GM12892 (cell line): Measurements from ENCODE around the gene PACC1.
A peak's percentile ranks its signal among the peaks of the same experiment; 100 is the strongest.

Experiments used
- DNase-seq: peaks from one replicate; pipeline ENCODE4 v3.0.0; 2011; ENCODE audit not compliant: insufficient read length
- FAIRE-seq: peaks from 2 replicates; lab custom pipeline; 2011; peaks lifted over from hg19 to GRCh38; lab: Jason Lieb, UNC
- POLR2A ChIP-seq: IDR thresholded peaks from 2 replicates; pipeline ENCODE4 v1.6.1; 2011; ENCODE audit warnings: low read depth, low read length, control low read depth
- POLR2AphosphoS5 ChIP-seq: IDR thresholded peaks from 2 replicates; pipeline ENCODE4 v1.6.1; 2011; ENCODE audit warnings: low read depth, low read length, control low read depth
- TAF1 ChIP-seq: IDR thresholded peaks from 2 replicates; pipeline ENCODE4 v1.6.1; 2011; ENCODE audit warnings: low read depth, mild to moderate bottlenecking, control low read depth, low read length, borderline replicate concordance

PACC1 gene

GRCh38 chr1:212433577-212434462, 19.1 kb upstream of the PACC1 start:
- DNase-seq (no peak), FAIRE-seq (no peak)
- no peak for TF ChIP-seq TAF1
- TF ChIP-seq POLR2AphosphoS5 = no peak
- TF ChIP-seq POLR2A = no peak

- TF ChIP-seq POLR2AphosphoS5 (no peak), POLR2A (peak; percentile 76), TAF1 (peak; percentile 31; the same call in 1 of the 2 replicates)
- FAIRE-seq (peak; percentile 83), DNase-seq (peak; percentile 96)
Observed at GRCh38 chr1:212432661-212433576, 18.2 kb upstream of the PACC1 start, which contains the start of gene NENF. Gene NENF, plus strand, starts transcription at chr1:212432920. Its CDS starts 24 bp downstream, at chr1:212432944.

- FAIRE-seq (no peak), DNase-seq (no peak)
- TF ChIP-seq TAF1 = no peak
- TF ChIP-seq POLR2A = no peak
- no peak for TF ChIP-seq POLR2AphosphoS5
Observed at GRCh38 chr1:212432272-212432660, 17.6 kb upstream of the PACC1 start.

- TF ChIP-seq POLR2A = no peak
- TF ChIP-seq TAF1 = no peak
- no peak for TF ChIP-seq POLR2AphosphoS5
- DNase-seq (no peak), FAIRE-seq (no peak)
Observed at GRCh38 chr1:212431644-212432043, 17.0 kb upstream of the PACC1 start.

GRCh38 chr1:212430955-212431394, 16.3 kb upstream of the PACC1 start:
- no peak for FAIRE-seq

GRCh38 chr1:212430416-212430815, 15.7 kb upstream of the PACC1 start:
- no peak for FAIRE-seq
- TF ChIP-seq TAF1 (no peak), POLR2AphosphoS5 (no peak), POLR2A (no peak)

More at GRCh38 chr1:212430955-212431394, 16.3 kb upstream of the PACC1 start:
- DNase-seq = no peak
- TF ChIP-seq POLR2A (no peak), POLR2AphosphoS5 (no peak), TAF1 (no peak)

GRCh38 chr1:212428496-212428895, 13.8 kb upstream of the PACC1 start:
- FAIRE-seq (no peak), DNase-seq (no peak)
- TF ChIP-seq POLR2AphosphoS5 = no peak
- TF ChIP-seq POLR2A = no peak
- TF ChIP-seq TAF1 = no peak

More at GRCh38 chr1:212430416-212430815, 15.7 kb upstream of the PACC1 start:
- DNase-seq = no peak

- TF ChIP-seq POLR2A (no peak), TAF1 (no peak), POLR2AphosphoS5 (no peak)
- FAIRE-seq (no peak), DNase-seq (no peak)
Observed at GRCh38 chr1:212423879-212424278, 9.2 kb upstream of the PACC1 start.

- DNase-seq (no peak), FAIRE-seq (no peak)
- TF ChIP-seq POLR2A (no peak), TAF1 (no peak), POLR2AphosphoS5 (no peak)
Observed at GRCh38 chr1:212421165-212421564, 6.5 kb upstream of the PACC1 start.

- no peak for FAIRE-seq
- no peak for DNase-seq
- TF ChIP-seq POLR2AphosphoS5 (no peak), TAF1 (no peak), POLR2A (no peak)
Observed at GRCh38 chr1:212415107-212415841, 588 bp upstream of the PACC1 start.
